ENCODE data around the gene SYNM.
"Not testable (repeated sequence)": the region's sequence is repeated elsewhere in the genome, so short reads cannot be mapped to it uniquely, and the experiment has no call there.

Gene SYNM

GRCh38 chr15:99104788-99105513 lies at the start of gene SYNM:
SYNM (plus strand) TSS chr15:99105080; CDS start chr15:99105200, 120 bp downstream.
- peak; percentile 30 for DNase-seq (ENCODE audit: low spot score)

GRCh38 chr15:99055555-99056134 lies 49.2 kb upstream of the SYNM start:
- DNase-seq (ENCODE audit: low spot score): no peak

GRCh38 chr15:99057020-99057419 lies 47.9 kb upstream of the SYNM start:
- no peak for DNase-seq (ENCODE audit: low spot score)

- DNase-seq (ENCODE audit: low spot score): no peak
Measured at GRCh38 chr15:99057697-99058420, 47.0 kb upstream of the SYNM start.

- no peak for DNase-seq (ENCODE audit: low spot score)
Measured at GRCh38 chr15:99058421-99058870, 46.4 kb upstream of the SYNM start.

GRCh38 chr15:99059010-99059981 lies 45.6 kb upstream of the SYNM start:
- peak; percentile 44 for DNase-seq (ENCODE audit: low spot score)

GRCh38 chr15:99060186-99060585 lies 44.7 kb upstream of the SYNM start:
- not testable (repeated sequence) for DNase-seq (ENCODE audit: low spot score)

GRCh38 chr15:99062226-99062625 lies 42.7 kb upstream of the SYNM start:
- DNase-seq (ENCODE audit: low spot score): no peak

GRCh38 chr15:99068186-99068585 lies 36.7 kb upstream of the SYNM start:
- no peak for DNase-seq (ENCODE audit: low spot score)

- no peak for DNase-seq (ENCODE audit: low spot score)
Measured at GRCh38 chr15:99070208-99070607, 34.7 kb upstream of the SYNM start.

- DNase-seq (ENCODE audit: low spot score): no peak
Measured at GRCh38 chr15:99071091-99071680, 33.7 kb upstream of the SYNM start.

- no peak for DNase-seq (ENCODE audit: low spot score)
Measured at GRCh38 chr15:99073008-99073717, 31.7 kb upstream of the SYNM start.

GRCh38 chr15:99074446-99074845 lies 30.4 kb upstream of the SYNM start:
- no peak for DNase-seq (ENCODE audit: low spot score)

GRCh38 chr15:99075059-99075652 lies 29.7 kb upstream of the SYNM start:
- DNase-seq (ENCODE audit: low spot score): not testable (repeated sequence)

GRCh38 chr15:99076109-99076508 lies 28.8 kb upstream of the SYNM start:
- DNase-seq (ENCODE audit: low spot score): no peak

- peak; percentile 77 for DNase-seq (ENCODE audit: low spot score)
Measured at GRCh38 chr15:99076555-99077308, 28.1 kb upstream of the SYNM start.

- no peak for DNase-seq (ENCODE audit: low spot score)
Measured at GRCh38 chr15:99082798-99083197, 22.1 kb upstream of the SYNM start.

- DNase-seq (ENCODE audit: low spot score): no peak
Measured at GRCh38 chr15:99084965-99085364, 19.9 kb upstream of the SYNM start.
